Measurements from ENCODE around the gene SMIM23. TPM values are rescaled to one million over a fixed set of nuclear protein-coding genes. Genes with fewer than 3 reads are reported as not detected.
"Not testable (repeated sequence)": the region's sequence is repeated elsewhere in the genome, so short reads cannot be mapped to it uniquely, and the experiment has no call there.

SMIM23 gene
- total RNA-seq, 2 experiments from 2014 or later = not detected

- Mint-ChIP-seq H3K4me3 (no peak overlapping the region), H3K27me3 (peaks cover 16% of the 10 kb centered on the region), H3K9me3 (ENCODE audit: low read depth) (no peaks in the 10 kb centered on the region), H3K4me1 (no peaks in the 10 kb centered on the region), H3K36me3 (no peaks in the 10 kb centered on the region), H3K27ac (no peak overlapping the region)
- CTCF ChIA-PET = no interaction called here
- ATAC-seq = no peak
- no peak for DNase-seq
Measured at GRCh38 chr5:171757853-171758535, 27.6 kb upstream of the SMIM23 start.

- CTCF ChIA-PET = no interaction called here
- ATAC-seq = no peak
Measured at GRCh38 chr5:171759777-171760176, 25.8 kb upstream of the SMIM23 start.

GRCh38 chr5:171762021-171762608 lies 23.5 kb upstream of the SMIM23 start:
- H3K4me3 Mint-ChIP-seq = no peak overlapping the region
- no peak overlapping the region for H3K27ac Mint-ChIP-seq
- peaks cover 23% of the 10 kb centered on the region for H3K27me3 Mint-ChIP-seq
- H3K9me3 Mint-ChIP-seq (ENCODE audit: low read depth) = peaks cover 3% of the 10 kb centered on the region
- no peaks in the 10 kb centered on the region for H3K36me3 Mint-ChIP-seq
- no peaks in the 10 kb centered on the region for H3K4me1 Mint-ChIP-seq
- ATAC-seq (no peak), DNase-seq (no peak)
- CTCF ChIA-PET = no interaction called here

More at GRCh38 chr5:171759777-171760176, 25.8 kb upstream of the SMIM23 start:
- no peak for DNase-seq
- peaks cover 17% of the 10 kb centered on the region for H3K27me3 Mint-ChIP-seq
- no peak overlapping the region for H3K4me3 Mint-ChIP-seq
- no peak overlapping the region for H3K27ac Mint-ChIP-seq
- H3K36me3 Mint-ChIP-seq = no peaks in the 10 kb centered on the region
- H3K4me1 Mint-ChIP-seq = no peaks in the 10 kb centered on the region
- H3K9me3 Mint-ChIP-seq (ENCODE audit: low read depth) = no peaks in the 10 kb centered on the region

- Mint-ChIP-seq H3K4me1 (no peaks in the 10 kb centered on the region), H3K4me3 (no peak overlapping the region), H3K27ac (no peak overlapping the region), H3K36me3 (no peaks in the 10 kb centered on the region), H3K27me3 (peaks cover 20% of the 10 kb centered on the region), H3K9me3 (ENCODE audit: low read depth) (peaks cover 4% of the 10 kb centered on the region)
- no peak for ATAC-seq
- DNase-seq = no peak
- CTCF ChIA-PET = no interaction called here
Measured at GRCh38 chr5:171762903-171763302, 22.7 kb upstream of the SMIM23 start.

- Mint-ChIP-seq H3K4me3 (no peak overlapping the region), H3K27me3 (peaks cover 16% of the 10 kb centered on the region), H3K9me3 (ENCODE audit: low read depth) (peaks cover 4% of the 10 kb centered on the region), H3K27ac (no peak overlapping the region), H3K4me1 (no peaks in the 10 kb centered on the region), H3K36me3 (no peaks in the 10 kb centered on the region)
- CTCF ChIA-PET = no interaction called here
- DNase-seq (no peak), ATAC-seq (no peak)
Measured at GRCh38 chr5:171764265-171764664, 21.4 kb upstream of the SMIM23 start.

GRCh38 chr5:171766875-171767274 lies 18.7 kb upstream of the SMIM23 start:
- CTCF ChIA-PET = no interaction called here

GRCh38 chr5:171770153-171770552 lies 15.5 kb upstream of the SMIM23 start:
- CTCF ChIA-PET = interaction anchor here (1.2 kb wide), 1 partner anchor 21 kb away, joined by 3 read pairs; no protein-coding TSS in a partner anchor
- Mint-ChIP-seq H3K27ac (no peak overlapping the region), H3K9me3 (ENCODE audit: low read depth) (peaks cover 4% of the 10 kb centered on the region), H3K27me3 (peaks cover 11% of the 10 kb centered on the region), H3K4me1 (no peaks in the 10 kb centered on the region), H3K4me3 (no peak overlapping the region), H3K36me3 (no peaks in the 10 kb centered on the region)
- DNase-seq (no peak), ATAC-seq (no peak)

More at GRCh38 chr5:171766875-171767274, 18.7 kb upstream of the SMIM23 start:
- Mint-ChIP-seq H3K4me3 (no peak overlapping the region), H3K36me3 (no peaks in the 10 kb centered on the region), H3K27ac (no peak overlapping the region), H3K27me3 (peaks cover 16% of the 10 kb centered on the region), H3K4me1 (no peaks in the 10 kb centered on the region), H3K9me3 (ENCODE audit: low read depth) (peaks cover 4% of the 10 kb centered on the region)
- DNase-seq = no peak
- no peak for ATAC-seq

GRCh38 chr5:171771856-171772255 lies 13.8 kb upstream of the SMIM23 start:
- CTCF ChIA-PET = no interaction called here
- no peak for DNase-seq
- no peaks in the 10 kb centered on the region for H3K36me3 Mint-ChIP-seq
- no peak for ATAC-seq
- no peak overlapping the region for H3K27ac Mint-ChIP-seq
- peaks cover 3% of the 10 kb centered on the region for H3K9me3 Mint-ChIP-seq (ENCODE audit: low read depth)
- H3K4me1 Mint-ChIP-seq = no peaks in the 10 kb centered on the region
- H3K27me3 Mint-ChIP-seq = peaks cover 4% of the 10 kb centered on the region
- no peak overlapping the region for H3K4me3 Mint-ChIP-seq

- DNase-seq = no peak
- no peak for ATAC-seq
- CTCF ChIA-PET = no interaction called here
- H3K36me3 Mint-ChIP-seq = no peaks in the 10 kb centered on the region
- no peak overlapping the region for H3K27ac Mint-ChIP-seq
- peaks cover 4% of the 10 kb centered on the region for H3K27me3 Mint-ChIP-seq
- no peak overlapping the region for H3K4me3 Mint-ChIP-seq
- no peaks in the 10 kb centered on the region for H3K4me1 Mint-ChIP-seq
- no peaks in the 10 kb centered on the region for H3K9me3 Mint-ChIP-seq (ENCODE audit: low read depth)
Measured at GRCh38 chr5:171773106-171773505, 12.5 kb upstream of the SMIM23 start.

GRCh38 chr5:171774418-171774817 lies 11.2 kb upstream of the SMIM23 start:
- DNase-seq = no peak
- H3K9me3 Mint-ChIP-seq (ENCODE audit: low read depth) = no peaks in the 10 kb centered on the region
- H3K27me3 Mint-ChIP-seq = peaks cover 5% of the 10 kb centered on the region
- H3K36me3 Mint-ChIP-seq = no peaks in the 10 kb centered on the region
- H3K4me1 Mint-ChIP-seq = no peaks in the 10 kb centered on the region
- H3K27ac Mint-ChIP-seq = no peak overlapping the region
- CTCF ChIA-PET = no interaction called here
- no peak for ATAC-seq
- H3K4me3 Mint-ChIP-seq = no peak overlapping the region

- Mint-ChIP-seq H3K27me3 (peaks cover 6% of the 10 kb centered on the region), H3K9me3 (ENCODE audit: low read depth) (no peaks in the 10 kb centered on the region), H3K4me1 (no peaks in the 10 kb centered on the region), H3K4me3 (no peak overlapping the region), H3K36me3 (no peaks in the 10 kb centered on the region), H3K27ac (no peak overlapping the region)
- ATAC-seq = no peak
- CTCF ChIA-PET = no interaction called here
- DNase-seq = no peak
Measured at GRCh38 chr5:171776213-171776612, 9.4 kb upstream of the SMIM23 start.

GRCh38 chr5:171776770-171777759 lies 8.6 kb upstream of the SMIM23 start:
- Mint-ChIP-seq H3K9me3 (ENCODE audit: low read depth) (no peaks in the 10 kb centered on the region), H3K36me3 (no peaks in the 10 kb centered on the region), H3K27me3 (peaks cover 6% of the 10 kb centered on the region), H3K27ac (no peak overlapping the region), H3K4me1 (no peaks in the 10 kb centered on the region), H3K4me3 (no peak overlapping the region)
- DNase-seq = no peak
- CTCF ChIA-PET = no interaction called here
- no peak for ATAC-seq

- H3K27me3 Mint-ChIP-seq; ATAC-seq; H3K27ac Mint-ChIP-seq; H3K9me3 Mint-ChIP-seq (ENCODE audit: low read depth); DNase-seq; H3K36me3 Mint-ChIP-seq; H3K4me1 Mint-ChIP-seq; CTCF ChIA-PET; H3K4me3 Mint-ChIP-seq: not testable (repeated sequence)
Measured at GRCh38 chr5:171781744-171782143, 3.9 kb upstream of the SMIM23 start.
